ENCODE measurements around the gene WFDC8. TPM values are rescaled to one million over a fixed set of nuclear protein-coding genes. Genes with fewer than 3 reads are reported as not detected.

Gene WFDC8
- total RNA-seq, 1 donor: not detected

DNA sequence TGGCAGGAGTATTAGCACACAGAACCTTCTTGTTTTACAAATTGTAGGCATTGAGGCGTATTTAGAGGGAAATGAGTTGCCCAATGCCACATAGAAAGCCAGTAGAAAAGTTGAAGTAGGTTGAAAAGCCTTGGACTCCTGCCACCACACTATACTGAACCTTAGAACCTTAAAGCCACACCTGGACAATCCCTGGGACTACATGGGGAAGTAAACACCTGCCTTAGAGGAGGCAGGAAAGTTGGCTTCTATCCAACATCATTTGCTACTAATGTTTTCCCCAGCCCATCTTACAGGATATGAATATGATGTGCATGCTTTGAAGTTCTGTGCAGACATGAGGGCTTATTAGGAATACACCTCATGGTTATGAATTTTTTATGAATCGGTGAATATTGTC is 26.6 kb downstream of the WFDC8 start:
- DNase-seq (ENCODE audit: low read depth): no peak
- TF ChIP-seq, protein P1, sequence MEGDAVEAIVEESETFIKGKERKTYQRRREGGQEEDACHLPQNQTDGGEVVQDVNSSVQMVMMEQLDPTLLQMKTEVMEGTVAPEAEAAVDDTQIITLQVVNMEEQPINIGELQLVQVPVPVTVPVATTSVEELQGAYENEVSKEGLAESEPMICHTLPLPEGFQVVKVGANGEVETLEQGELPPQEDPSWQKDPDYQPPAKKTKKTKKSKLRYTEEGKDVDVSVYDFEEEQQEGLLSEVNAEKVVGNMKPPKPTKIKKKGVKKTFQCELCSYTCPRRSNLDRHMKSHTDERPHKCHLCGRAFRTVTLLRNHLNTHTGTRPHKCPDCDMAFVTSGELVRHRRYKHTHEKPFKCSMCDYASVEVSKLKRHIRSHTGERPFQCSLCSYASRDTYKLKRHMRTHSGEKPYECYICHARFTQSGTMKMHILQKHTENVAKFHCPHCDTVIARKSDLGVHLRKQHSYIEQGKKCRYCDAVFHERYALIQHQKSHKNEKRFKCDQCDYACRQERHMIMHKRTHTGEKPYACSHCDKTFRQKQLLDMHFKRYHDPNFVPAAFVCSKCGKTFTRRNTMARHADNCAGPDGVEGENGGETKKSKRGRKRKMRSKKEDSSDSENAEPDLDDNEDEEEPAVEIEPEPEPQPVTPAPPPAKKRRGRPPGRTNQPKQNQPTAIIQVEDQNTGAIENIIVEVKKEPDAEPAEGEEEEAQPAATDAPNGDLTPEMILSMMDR (IDR thresholded peaks at IDR 0.05; ENCODE audit: insufficient read depth, low read depth, low read length): no peak
- H3K4me3 ChIP-seq (ENCODE audit: low read depth, low read length): no peak overlapping the region

DNA sequence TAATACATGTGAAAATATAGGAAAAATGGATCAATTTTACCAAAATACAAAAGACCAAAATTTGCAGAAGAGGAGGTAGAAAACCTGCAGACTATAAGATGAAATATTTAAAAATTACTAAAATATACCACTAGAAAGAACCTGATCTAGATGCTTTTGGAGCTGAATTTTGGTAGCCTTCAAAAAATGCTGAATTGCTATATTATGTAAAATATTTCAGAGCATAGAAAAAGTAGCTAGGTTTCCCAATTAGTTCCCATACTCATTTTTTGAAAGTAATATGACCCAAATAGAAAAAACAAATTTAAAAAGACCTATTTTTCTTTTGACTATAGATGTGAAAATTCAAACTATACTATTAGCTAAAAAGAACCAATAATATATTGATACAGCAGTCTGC is 28.3 kb downstream of the WFDC8 start:
- H3K4me3 ChIP-seq (ENCODE audit: low read depth, low read length): no peak overlapping the region
- no peak for DNase-seq (ENCODE audit: low read depth)
- TF ChIP-seq, protein P1 (IDR thresholded peaks at IDR 0.05; ENCODE audit: insufficient read depth, low read depth, low read length): no peak

DNA sequence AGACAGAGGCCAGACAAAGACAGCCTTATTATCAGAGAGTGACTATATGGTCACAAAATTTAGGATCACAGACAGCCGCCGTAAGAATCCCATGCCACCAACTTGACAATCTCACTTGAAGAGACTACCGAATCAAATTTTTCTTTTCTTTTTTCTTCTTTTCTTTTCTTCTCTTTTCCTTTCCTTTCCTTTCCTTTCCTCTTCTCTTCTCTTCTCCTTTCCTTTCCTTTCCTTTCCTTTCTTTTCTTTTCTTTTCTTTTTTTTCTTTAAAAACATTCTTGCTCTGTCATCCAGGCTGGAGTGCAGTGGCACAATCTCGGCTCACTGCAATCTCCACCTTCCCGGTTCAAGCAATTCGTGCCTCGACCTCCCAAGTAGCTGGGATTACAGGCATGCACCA is 30.7 kb downstream of the WFDC8 start:
- H3K4me3 ChIP-seq (ENCODE audit: low read depth, low read length): no peak overlapping the region
- DNase-seq (ENCODE audit: low read depth): no peak
- TF ChIP-seq, protein P1 (IDR thresholded peaks at IDR 0.05; ENCODE audit: insufficient read depth, low read depth, low read length): no peak

DNA sequence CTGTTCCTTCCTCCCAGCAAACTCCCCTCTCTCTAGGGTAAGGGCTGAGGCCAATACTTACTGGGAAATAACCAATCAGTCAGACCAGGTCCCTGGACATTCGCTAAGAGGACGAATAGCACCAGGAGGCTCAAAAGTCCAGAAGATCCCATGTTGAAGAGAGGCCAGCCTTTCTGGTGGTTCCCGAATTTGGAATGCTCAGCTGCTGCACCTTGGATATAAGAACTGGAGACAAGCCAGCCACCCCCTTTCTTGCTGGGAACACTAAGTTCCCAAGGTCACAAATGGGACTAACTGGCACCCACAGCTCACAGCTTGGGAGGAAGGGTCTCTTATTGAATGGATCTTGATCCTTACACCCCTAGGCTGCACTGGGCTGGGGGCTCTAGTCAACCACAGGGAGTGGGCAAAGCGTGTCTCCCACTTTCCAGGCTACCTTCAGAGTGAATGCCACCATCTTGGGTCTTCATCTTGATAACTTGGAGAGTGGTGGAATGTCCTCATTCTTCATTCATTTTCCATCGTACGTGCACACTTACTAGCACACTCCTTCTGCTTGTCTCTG is 31.8 kb downstream of the WFDC8 start, which contains the start of gene EPPIN:
Gene EPPIN (minus strand): TSS at position 196 of the 565 bp plus-strand sequence. CDS start 44 bp downstream, at position 152.
- H3K4me3 ChIP-seq (ENCODE audit: low read depth, low read length): no peak within 1 kb of the TSS
- TF ChIP-seq, protein P1 (IDR thresholded peaks at IDR 0.05; ENCODE audit: insufficient read depth, low read depth, low read length): no peak
- DNase-seq (ENCODE audit: low read depth): no peak

- H3K4me3 ChIP-seq (ENCODE audit: low read depth, low read length): no peak overlapping the region
- peak; percentile 51 for DNase-seq (ENCODE audit: low read depth)
- TF ChIP-seq, protein P1 (IDR thresholded peaks at IDR 0.05; ENCODE audit: insufficient read depth, low read depth, low read length): peak; percentile 57
Observed at GRCh38 chr20:45545754-45546453, 33.2 kb downstream of the WFDC8 start.

DNA sequence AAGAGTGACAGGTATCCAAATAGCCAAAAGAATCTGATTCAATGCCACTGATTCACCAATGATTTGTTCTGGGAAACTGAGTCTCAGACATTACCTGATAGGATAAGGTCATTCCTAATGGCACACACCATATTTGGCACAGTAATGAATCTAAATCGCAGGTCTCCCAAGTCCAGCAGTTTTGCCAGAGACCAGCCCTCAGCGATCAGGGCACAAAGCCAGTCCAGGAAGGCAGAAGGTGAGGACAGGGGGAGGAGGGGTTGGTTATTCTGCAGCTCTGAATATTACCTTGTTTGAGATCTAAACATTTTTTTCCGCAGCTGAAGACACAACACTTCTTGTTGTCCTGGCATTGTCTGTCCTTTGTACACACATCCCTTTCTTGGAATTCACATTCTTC is 33.7 kb downstream of the WFDC8 start:
- no peak overlapping the region for H3K4me3 ChIP-seq (ENCODE audit: low read depth, low read length)
- DNase-seq (ENCODE audit: low read depth): no peak
- TF ChIP-seq, protein P1 (IDR thresholded peaks at IDR 0.05; ENCODE audit: insufficient read depth, low read depth, low read length): no peak

Data from fibroblast of villous mesenchyme (primary cell).